ENCODE measurements around the gene TMEM163.

DNA sequence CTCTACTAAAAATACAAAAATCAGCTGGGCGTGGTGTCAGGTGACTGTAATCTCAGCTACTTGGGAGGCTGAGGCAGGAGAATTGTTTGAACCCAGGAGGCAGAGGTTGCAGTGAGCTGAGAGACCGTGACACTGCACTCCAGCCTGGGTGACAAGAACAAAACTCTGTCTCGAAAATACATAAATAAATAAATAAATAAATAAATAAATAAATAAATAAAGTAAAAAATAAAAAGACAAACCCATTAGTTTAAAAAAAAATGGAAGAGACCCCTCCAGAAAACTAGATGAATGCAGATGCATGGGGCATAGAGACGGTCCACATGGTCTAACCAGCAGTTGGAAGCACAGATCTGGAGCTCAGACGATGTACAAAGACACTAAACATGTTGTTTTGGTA is 18.1 kb downstream of the TMEM163 start:
- no peak for TF ChIP-seq POLR2AphosphoS5 (IDR thresholded peaks at IDR 0.05)
- TF ChIP-seq, protein P1, sequence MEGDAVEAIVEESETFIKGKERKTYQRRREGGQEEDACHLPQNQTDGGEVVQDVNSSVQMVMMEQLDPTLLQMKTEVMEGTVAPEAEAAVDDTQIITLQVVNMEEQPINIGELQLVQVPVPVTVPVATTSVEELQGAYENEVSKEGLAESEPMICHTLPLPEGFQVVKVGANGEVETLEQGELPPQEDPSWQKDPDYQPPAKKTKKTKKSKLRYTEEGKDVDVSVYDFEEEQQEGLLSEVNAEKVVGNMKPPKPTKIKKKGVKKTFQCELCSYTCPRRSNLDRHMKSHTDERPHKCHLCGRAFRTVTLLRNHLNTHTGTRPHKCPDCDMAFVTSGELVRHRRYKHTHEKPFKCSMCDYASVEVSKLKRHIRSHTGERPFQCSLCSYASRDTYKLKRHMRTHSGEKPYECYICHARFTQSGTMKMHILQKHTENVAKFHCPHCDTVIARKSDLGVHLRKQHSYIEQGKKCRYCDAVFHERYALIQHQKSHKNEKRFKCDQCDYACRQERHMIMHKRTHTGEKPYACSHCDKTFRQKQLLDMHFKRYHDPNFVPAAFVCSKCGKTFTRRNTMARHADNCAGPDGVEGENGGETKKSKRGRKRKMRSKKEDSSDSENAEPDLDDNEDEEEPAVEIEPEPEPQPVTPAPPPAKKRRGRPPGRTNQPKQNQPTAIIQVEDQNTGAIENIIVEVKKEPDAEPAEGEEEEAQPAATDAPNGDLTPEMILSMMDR (IDR thresholded peaks at IDR 0.05; ENCODE audit: poor library complexity, severe bottlenecking) = no peak
